ENCODE data around the gene HTR1D.

The HTR1D gene

GRCh38 chr1:23184212-23184934, 32.9 kb downstream of the HTR1D start:
- DNase-seq (ENCODE audit: low read depth, low spot score): no peak

- DNase-seq (ENCODE audit: low read depth, low spot score): no peak
These were observed 37.4 kb downstream of the HTR1D start for GRCh38 chr1:23179862-23180261.

- DNase-seq (ENCODE audit: low read depth, low spot score): no peak
These were observed 38.4 kb downstream of the HTR1D start for GRCh38 chr1:23178950-23179349.

GRCh38 chr1:23178414-23178813, 38.9 kb downstream of the HTR1D start:
- no peak for DNase-seq (ENCODE audit: low read depth, low spot score)

- DNase-seq (ENCODE audit: low read depth, low spot score): no peak
These were observed 39.6 kb downstream of the HTR1D start for GRCh38 chr1:23177438-23178380.

- no peak for DNase-seq (ENCODE audit: low read depth, low spot score)
These were observed 40.3 kb downstream of the HTR1D start for GRCh38 chr1:23177031-23177430.

GRCh38 chr1:23174426-23175110, 42.7 kb downstream of the HTR1D start:
- no peak for DNase-seq (ENCODE audit: low read depth, low spot score)

GRCh38 chr1:23171181-23171755, 46.0 kb downstream of the HTR1D start:
- no peak for DNase-seq (ENCODE audit: low read depth, low spot score)

- peak; percentile 85 for DNase-seq (ENCODE audit: low read depth, low spot score)
These were observed 47.5 kb downstream of the HTR1D start for GRCh38 chr1:23169727-23170335.

GRCh38 chr1:23169195-23169575, 48.1 kb downstream of the HTR1D start:
- DNase-seq (ENCODE audit: low read depth, low spot score): no peak

GRCh38 chr1:23168445-23169194, 48.7 kb downstream of the HTR1D start, which contains the start of gene LUZP1:
TSS of gene LUZP1 (minus strand) at chr1:23168856.
- DNase-seq (ENCODE audit: low read depth, low spot score): peak; percentile 59

GRCh38 chr1:23168079-23168444, 49.2 kb downstream of the HTR1D start:
- no peak for DNase-seq (ENCODE audit: low read depth, low spot score)

- no peak for DNase-seq (ENCODE audit: low read depth, low spot score)
These were observed 49.8 kb downstream of the HTR1D start for GRCh38 chr1:23167353-23168078.

GRCh38 chr1:23166854-23167253, 50.4 kb downstream of the HTR1D start:
- DNase-seq (ENCODE audit: low read depth, low spot score): no peak

- no peak for DNase-seq (ENCODE audit: low read depth, low spot score)
These were observed 53.9 kb downstream of the HTR1D start for GRCh38 chr1:23163395-23163794.

GRCh38 chr1:23159963-23160877, 57.1 kb downstream of the HTR1D start:
- DNase-seq (ENCODE audit: low read depth, low spot score): no peak

GRCh38 chr1:23156940-23157339, 60.4 kb downstream of the HTR1D start:
- no peak for DNase-seq (ENCODE audit: low read depth, low spot score)

GRCh38 chr1:23152966-23153684, 64.2 kb downstream of the HTR1D start:
- no peak for DNase-seq (ENCODE audit: low read depth, low spot score)

All from brain pericyte (primary cell).